GM15510 (cell line): ENCODE data around the gene TAF5L.

Experiments
- POLR2A ChIP-seq: IDR thresholded peaks from 3 replicates; pipeline ENCODE4 v1.6.1; 2011; ENCODE audit warnings: borderline replicate concordance; ENCODE audit not compliant: insufficient read length; ENCODE audit errors: extremely low read depth

Gene TAF5L

GRCh38 chr1:229648406-229648805 lies 22.5 kb upstream of the TAF5L start:
- TF ChIP-seq POLR2A, result no peak

- no peak for TF ChIP-seq POLR2A
These were observed 19.5 kb upstream of the TAF5L start for GRCh38 chr1:229645324-229645993.

GRCh38 chr1:229643996-229644745 lies 18.2 kb upstream of the TAF5L start:
- no peak for TF ChIP-seq POLR2A

GRCh38 chr1:229642970-229643369 lies 17.0 kb upstream of the TAF5L start:
- no peak for TF ChIP-seq POLR2A

GRCh38 chr1:229642376-229642775 lies 16.5 kb upstream of the TAF5L start:
- no peak for TF ChIP-seq POLR2A

GRCh38 chr1:229641306-229641705 lies 15.4 kb upstream of the TAF5L start:
- no peak for TF ChIP-seq POLR2A

- no peak for TF ChIP-seq POLR2A
These were observed 14.5 kb upstream of the TAF5L start for GRCh38 chr1:229640455-229640854.

- TF ChIP-seq POLR2A, result no peak
These were observed 11.8 kb upstream of the TAF5L start for GRCh38 chr1:229637746-229638145.

- no peak for TF ChIP-seq POLR2A
These were observed 10.1 kb upstream of the TAF5L start for GRCh38 chr1:229636042-229636441.

GRCh38 chr1:229631966-229632365 lies 6.0 kb upstream of the TAF5L start:
- no peak for TF ChIP-seq POLR2A

- no peak for TF ChIP-seq POLR2A
These were observed 5.2 kb upstream of the TAF5L start for GRCh38 chr1:229631148-229631547.

- TF ChIP-seq POLR2A, result no peak
These were observed 3.3 kb upstream of the TAF5L start for GRCh38 chr1:229629261-229629660.

- no peak for TF ChIP-seq POLR2A
These were observed 1.1 kb upstream of the TAF5L start for GRCh38 chr1:229627003-229627402.

- peak; percentile 11 for TF ChIP-seq POLR2A
These were observed 629 bp downstream of the TAF5L start for GRCh38 chr1:229625071-229625914.

- no peak for TF ChIP-seq POLR2A
These were observed 1.3 kb downstream of the TAF5L start for GRCh38 chr1:229624521-229625070.

- TF ChIP-seq POLR2A, result no peak
These were observed 2.1 kb downstream of the TAF5L start for GRCh38 chr1:229623838-229624237.

GRCh38 chr1:229623225-229623624 lies 2.7 kb downstream of the TAF5L start:
- no peak for TF ChIP-seq POLR2A
